ENCODE results near the gene MEI1. TPM values are rescaled to one million over a fixed set of nuclear protein-coding genes. Genes with fewer than 3 reads are reported as not detected.
A peak's percentile ranks its signal among the peaks of the same experiment; 100 is the strongest.

MEI1 gene
- total and polyA plus RNA-seq, 12 donors: 0.36 to 3.7 (median 1.3) TPM; not detected in 1

GRCh38 chr22:41654322-41654721 is 45.0 kb upstream of the MEI1 start:
- TF ChIP-seq POLR2A (IDR thresholded peaks at IDR 0.05) (no peak), CTCF (IDR thresholded peaks at IDR 0.05) (no peak)
- no peak for DNase-seq
- H3K27ac ChIP-seq: no peak overlapping the region
- H3K27me3 ChIP-seq: no peaks in the 10 kb centered on the region
- WGBS, 4 donors: 88 to 98% (median 93%) methylated on average over 3 of the region's 3 CpGs
- H3K9me3 ChIP-seq (replicated peaks in 1 of 3): no peaks in the 10 kb centered on the region
- peaks cover 0 to 100% of the 10 kb centered on the region in 2 donors for H3K36me3 ChIP-seq (replicated peaks in 1 of 2)
- intact Hi-C loops (cut with DNase I): no loop called here
- no peaks in the 10 kb centered on the region for H3K4me1 ChIP-seq (replicated peaks in 1 of 2)
- no peak overlapping the region for H3K4me3 ChIP-seq

GRCh38 chr22:41656556-41656955 is 42.7 kb upstream of the MEI1 start:
- peaks cover 11 to 16% of the 10 kb centered on the region in 2 donors for H3K4me1 ChIP-seq (replicated peaks in 1 of 2)
- H3K27me3 ChIP-seq: no peaks in the 10 kb centered on the region
- 76 to 83% (median 79%) methylated on average over 5 of the region's 5 CpGs for whole genome bisulfite sequencing, 4 donors
- intact Hi-C loops (cut with DNase I): no loop called here
- H3K27ac ChIP-seq: no peak overlapping the region
- TF ChIP-seq CTCF (IDR thresholded peaks at IDR 0.05) (no peak), POLR2A (IDR thresholded peaks at IDR 0.05) (no peak)
- H3K9me3 ChIP-seq (replicated peaks in 1 of 3): no peaks in the 10 kb centered on the region
- DNase-seq: peak in 1 of 7 donors; percentile 46
- H3K36me3 ChIP-seq (replicated peaks in 1 of 2): peaks cover 0 to 96% of the 10 kb centered on the region in 2 donors
- no peak overlapping the region for H3K4me3 ChIP-seq

GRCh38 chr22:41657709-41658108 is 41.6 kb upstream of the MEI1 start:
- WGBS, 4 donors: 94 to 100% (median 98%) methylated on average over 5 to 6 of the region's 6 CpGs
- DNase-seq: peak in 1 of 7 donors; percentile 48
- intact Hi-C loops (cut with DNase I): no loop called here
- TF ChIP-seq POLR2A (IDR thresholded peaks at IDR 0.05) (no peak), CTCF (IDR thresholded peaks at IDR 0.05) (no peak)
- no peak overlapping the region for H3K27ac ChIP-seq
- peaks cover 0 to 96% of the 10 kb centered on the region in 2 donors for H3K36me3 ChIP-seq (replicated peaks in 1 of 2)
- no peaks in the 10 kb centered on the region for H3K27me3 ChIP-seq
- H3K4me1 ChIP-seq (replicated peaks in 1 of 2): peaks cover 12 to 16% of the 10 kb centered on the region in 2 donors
- no peak overlapping the region for H3K4me3 ChIP-seq
- no peaks in the 10 kb centered on the region for H3K9me3 ChIP-seq (replicated peaks in 1 of 3)

- no peaks in the 10 kb centered on the region for H3K27me3 ChIP-seq
- H3K27ac ChIP-seq: no peak overlapping the region
- 92 to 96% (median 93%) methylated on average over 17 of the region's 17 CpGs for WGBS, 4 donors
- peak in 1 of 7 donors; percentile 50 for DNase-seq
- H3K4me3 ChIP-seq: no peak overlapping the region
- intact Hi-C loops (cut with DNase I): no loop called here
- no peaks in the 10 kb centered on the region for H3K9me3 ChIP-seq (replicated peaks in 1 of 3)
- TF ChIP-seq CTCF (IDR thresholded peaks at IDR 0.05) (no peak), POLR2A (IDR thresholded peaks at IDR 0.05) (no peak)
- H3K36me3 ChIP-seq (replicated peaks in 1 of 2): peaks cover 0 to 96% of the 10 kb centered on the region in 2 donors
- peaks cover 12 to 16% of the 10 kb centered on the region in 2 donors for H3K4me1 ChIP-seq (replicated peaks in 1 of 2)
Measured at GRCh38 chr22:41658869-41659268, 40.4 kb upstream of the MEI1 start.
